SJCRH30 (cell line): ENCODE results near the gene OLFML2A. TPM values are rescaled to one million over a fixed set of nuclear protein-coding genes. Genes with fewer than 3 reads are reported as not detected.
"Not testable (repeated sequence)": the region's sequence is repeated elsewhere in the genome, so short reads cannot be mapped to it uniquely, and the experiment has no call there.

Experiments used
- DNase-seq, 2 experiments: peaks; one replicate each; pipeline ENCODE4 v3.0.0-alpha.2; 2015 to 2020
- H3K27ac ChIP-seq: fragments of 250-450 bp; sonication (Bioruptor Pico); 2 replicates; pipeline ENCODE4 v1.5.1; 2020; ENCODE audit warnings: mild to moderate bottlenecking, moderate library complexity
- H3K27me3 ChIP-seq: fragments of 250-450 bp; sonication (Bioruptor Pico); 2 replicates; pipeline ENCODE4 v1.5.1; 2020; ENCODE audit warnings: mild to moderate bottlenecking, moderate library complexity
- H3K36me3 ChIP-seq: fragments of 250-450 bp; sonication (Bioruptor Pico); 2 replicates; pipeline ENCODE4 v1.5.1; 2020; ENCODE audit warnings: mild to moderate bottlenecking, moderate library complexity
- H3K4me1 ChIP-seq: fragments of 250-450 bp; sonication (Bioruptor Pico); 2 replicates; pipeline ENCODE4 v1.5.1; 2020; ENCODE audit warnings: mild to moderate bottlenecking, moderate library complexity
- H3K4me3 ChIP-seq: fragments of 250-450 bp; sonication (Bioruptor Pico); 2 replicates; pipeline ENCODE4 v1.5.1; 2020; ENCODE audit warnings: mild to moderate bottlenecking, moderate library complexity
- H3K9me3 ChIP-seq: fragments of 250-450 bp; sonication (Bioruptor Pico); replicated peaks from 2 replicates; pipeline ENCODE4 v1.5.1; 2020; ENCODE audit warnings: mild to moderate bottlenecking, moderate library complexity
- total RNA-seq: library from RNA; depleted of rRNA; stranded (reverse); fragments of >200 nt; shearing (Covaris generic); gene quantifications from 2 replicates; pipeline ENCODE4 v1.2.3, GENCODE V29; 2014

The OLFML2A gene
- total RNA-seq, 1 experiment from 2014 or later = 13.4 TPM

DNA sequence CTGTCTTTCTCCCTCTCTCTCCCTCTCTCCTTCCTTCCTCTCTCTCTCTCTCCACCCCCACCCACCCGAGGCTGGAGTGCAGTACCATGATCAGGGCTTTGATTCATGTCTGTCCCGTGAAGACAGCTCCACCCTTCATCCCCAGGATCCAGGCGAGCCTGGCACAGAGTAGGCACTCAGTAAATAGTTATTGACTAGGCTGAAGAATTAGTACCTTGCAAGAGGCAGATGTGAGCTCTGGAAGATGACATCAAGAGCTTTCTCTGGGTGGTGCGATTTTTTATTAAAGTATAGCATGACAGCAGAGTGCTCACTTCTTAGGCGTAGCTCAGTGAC lies 52.4 kb downstream of the OLFML2A start:
- H3K9me3 ChIP-seq = no peaks in the 10 kb centered on the region
- no peak overlapping the region for H3K4me3 ChIP-seq

DNA sequence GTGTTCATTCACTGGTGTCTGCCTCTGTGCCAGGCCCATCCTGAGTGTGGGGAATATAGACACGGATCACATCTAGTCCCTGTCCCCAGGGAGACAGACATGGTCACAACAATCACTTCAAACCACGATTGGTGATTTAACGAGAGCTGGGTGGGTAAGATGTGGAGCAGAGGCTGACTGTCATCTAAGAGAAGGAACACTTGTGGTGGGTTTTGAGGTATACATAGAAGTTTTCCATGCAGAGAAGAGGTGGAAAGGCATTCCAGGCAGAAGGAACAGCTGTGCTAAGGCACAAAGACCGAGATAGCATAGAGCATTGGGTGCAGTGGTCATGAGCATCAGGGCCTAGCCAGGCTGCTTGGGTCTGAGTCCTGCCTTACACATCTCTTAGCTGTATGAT lies 53.7 kb downstream of the OLFML2A start:
- no peak overlapping the region for H3K27ac ChIP-seq
- no peak for DNase-seq
- no peaks in the 10 kb centered on the region for H3K36me3 ChIP-seq
- no peaks in the 10 kb centered on the region for H3K27me3 ChIP-seq
- H3K4me1 ChIP-seq = peaks cover 39% of the 10 kb centered on the region
- H3K4me3 ChIP-seq = no peak overlapping the region
- H3K9me3 ChIP-seq = no peaks in the 10 kb centered on the region

More for the DNA sequence above, 52.4 kb downstream of the OLFML2A start:
- peaks cover 27% of the 10 kb centered on the region for H3K4me1 ChIP-seq
- no peaks in the 10 kb centered on the region for H3K27me3 ChIP-seq
- no peak for DNase-seq
- no peak overlapping the region for H3K27ac ChIP-seq
- no peaks in the 10 kb centered on the region for H3K36me3 ChIP-seq

DNA sequence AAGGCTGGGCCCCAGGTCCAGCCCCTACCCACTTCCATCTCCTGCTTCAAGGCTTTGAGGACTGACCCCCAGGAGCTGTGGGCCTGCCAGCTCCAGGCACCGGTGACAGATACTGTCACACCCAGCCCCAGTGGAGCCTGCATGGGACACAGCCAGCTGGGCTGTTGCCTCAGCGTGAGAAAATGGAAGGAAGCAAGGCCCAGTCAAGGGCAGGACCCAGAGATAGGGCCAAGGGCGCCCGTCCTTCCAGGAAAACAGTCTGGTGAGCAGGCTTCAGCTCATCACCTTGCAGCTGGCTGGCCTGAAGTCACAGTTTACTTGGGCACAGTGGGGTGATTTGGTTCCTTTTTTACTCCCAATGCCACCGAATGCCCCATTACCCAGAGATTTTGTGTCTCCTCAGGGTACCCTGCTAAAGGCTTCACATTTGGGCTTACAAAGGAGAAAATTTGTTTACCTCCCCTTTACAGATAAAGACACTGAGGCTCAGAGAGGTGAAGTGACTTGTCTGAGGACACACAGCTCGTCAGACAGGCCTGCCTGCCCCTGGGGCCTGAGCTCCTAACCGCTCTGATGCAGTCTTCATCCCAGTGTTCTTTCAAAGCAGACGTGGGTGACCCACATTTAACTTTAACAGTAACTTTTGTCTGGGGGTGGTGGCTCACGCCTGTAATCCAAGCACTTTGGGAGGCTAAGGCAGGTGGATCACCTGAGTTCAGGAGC lies 54.9 kb downstream of the OLFML2A start:
- Histone ChIP-seq H3K36me3 (no peaks in the 10 kb centered on the region), H3K27me3 (no peaks in the 10 kb centered on the region), H3K4me3 (no peak overlapping the region), H3K4me1 (peaks cover 39% of the 10 kb centered on the region), H3K9me3 (no peaks in the 10 kb centered on the region), H3K27ac (peak overlapping the region; percentile 41)
- no peak for DNase-seq

DNA sequence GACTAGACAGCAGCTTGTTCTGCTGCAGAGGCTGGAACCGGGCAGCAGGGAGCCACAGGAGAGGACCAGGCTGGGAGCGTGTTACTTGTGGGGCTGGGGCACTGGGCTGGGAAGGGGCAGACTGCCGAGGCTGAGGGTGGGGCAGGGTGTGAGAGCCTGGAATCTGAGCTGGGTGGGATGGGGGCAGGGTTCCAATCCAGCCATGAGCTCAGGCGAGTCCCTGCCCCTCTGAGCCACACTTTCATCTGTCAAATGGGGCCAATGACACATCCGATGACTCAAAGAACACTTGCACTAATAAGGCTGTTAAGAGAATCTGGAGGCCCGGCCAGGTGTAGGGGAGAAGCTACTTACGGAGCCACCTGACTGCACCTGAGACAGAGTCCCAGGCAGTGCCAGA lies 57.7 kb downstream of the OLFML2A start:
- peaks cover 38% of the 10 kb centered on the region for H3K4me1 ChIP-seq
- no peaks in the 10 kb centered on the region for H3K27me3 ChIP-seq
- H3K36me3 ChIP-seq = no peaks in the 10 kb centered on the region
- H3K9me3 ChIP-seq = no peaks in the 10 kb centered on the region
- H3K4me3 ChIP-seq = 0 out of 2 replicates have a peak overlapping the region, but pooled peaks have one; percentile 13
- peak; percentile 53 to 55 for DNase-seq
- peak overlapping the region; percentile 27 for H3K27ac ChIP-seq

DNA sequence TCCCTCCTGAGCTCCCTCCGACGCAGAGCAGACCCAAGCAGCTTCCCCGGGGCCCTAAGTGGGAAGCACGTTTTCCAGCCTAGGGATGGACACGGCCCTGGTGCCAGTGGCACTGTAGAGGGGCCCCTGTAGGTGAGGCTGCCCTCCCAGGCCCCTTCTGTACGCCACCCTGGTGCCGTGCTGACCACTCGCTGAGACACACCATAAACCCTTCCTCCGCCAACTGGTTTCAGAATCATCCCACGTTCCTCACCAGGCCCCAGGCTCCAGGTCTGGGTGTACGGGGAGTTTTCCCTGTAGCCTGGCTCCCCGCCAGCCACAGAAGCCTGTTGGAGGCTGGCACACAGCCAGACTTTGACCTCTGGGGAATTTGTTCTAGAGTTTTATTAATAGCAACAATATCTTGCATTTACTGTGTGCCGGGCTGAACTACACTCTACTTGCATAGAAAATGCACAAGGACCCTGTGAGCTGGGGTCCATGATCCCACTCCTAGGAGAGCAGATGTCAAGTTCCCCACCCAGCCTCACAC lies 58.2 kb downstream of the OLFML2A start:
- Histone ChIP-seq H3K4me1 (peaks cover 39% of the 10 kb centered on the region), H3K36me3 (no peaks in the 10 kb centered on the region), H3K27ac (peak overlapping the region; percentile 27), H3K27me3 (no peaks in the 10 kb centered on the region), H3K9me3 (no peaks in the 10 kb centered on the region), H3K4me3 (peak overlapping the region; percentile 13; the same call in 1 of the 2 replicates)
- peak; percentile 93 to 96 for DNase-seq

DNA sequence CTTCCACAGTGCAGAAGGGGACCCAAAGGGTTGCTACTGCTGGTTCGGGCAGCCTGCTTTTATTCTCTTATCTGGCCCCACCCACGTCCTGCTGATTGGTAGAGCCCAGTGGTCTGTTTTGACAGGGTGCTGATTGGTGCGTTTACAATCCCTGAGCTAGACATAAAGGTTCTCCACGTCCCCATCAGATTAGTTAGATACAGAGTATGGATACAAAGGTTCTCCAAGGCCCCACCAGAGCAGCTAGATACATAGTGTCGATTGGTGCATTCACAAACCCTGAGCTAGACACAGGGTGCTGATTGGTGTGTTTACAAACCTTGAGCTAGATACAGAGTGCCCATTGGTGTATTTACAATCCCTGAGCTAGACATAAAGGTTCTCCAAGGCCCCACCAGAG lies 61.2 kb downstream of the OLFML2A start:
- not testable (repeated sequence) for DNase-seq, H3K36me3 ChIP-seq, H3K9me3 ChIP-seq, H3K27ac ChIP-seq, H3K27me3 ChIP-seq, H3K4me3 ChIP-seq
- peaks cover 35% of the 10 kb centered on the region for H3K4me1 ChIP-seq

DNA sequence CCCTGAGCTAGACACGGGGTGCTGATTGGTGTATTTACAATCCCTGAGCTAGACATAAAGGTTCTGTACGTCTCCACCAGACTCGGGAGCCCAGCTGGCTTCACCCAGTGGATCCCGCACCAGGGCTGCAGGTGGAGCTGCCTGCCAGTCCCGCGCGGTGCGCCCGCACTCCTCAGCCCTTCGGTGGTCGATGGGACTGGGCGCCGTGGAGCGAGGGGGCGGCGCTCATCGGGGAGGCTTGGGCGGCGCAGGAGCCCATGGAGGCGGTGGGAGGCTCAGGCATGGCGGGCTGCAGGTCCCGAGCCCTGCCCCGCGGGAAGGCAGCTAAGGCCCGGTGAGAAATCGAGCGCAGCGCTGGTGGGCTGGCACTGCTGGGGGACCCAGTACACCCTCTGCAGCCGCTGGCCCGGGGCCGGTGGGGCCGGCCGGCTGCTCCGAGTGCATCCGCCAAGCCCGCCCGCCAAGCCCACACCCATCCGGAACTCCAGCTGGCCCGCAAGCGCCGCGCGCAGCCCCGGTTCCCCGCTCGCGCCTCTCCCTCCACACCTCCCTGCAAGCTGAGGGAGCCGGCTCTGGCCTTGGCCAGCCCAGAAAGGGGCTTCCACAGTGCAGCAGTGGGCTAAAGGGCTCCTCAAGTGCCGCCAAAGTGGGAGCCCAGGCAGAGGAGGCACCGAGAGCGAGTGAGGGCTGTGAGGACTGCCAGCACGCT lies 61.8 kb downstream of the OLFML2A start:
- DNase-seq, H3K27ac ChIP-seq: not testable (repeated sequence)
- peaks cover 34% of the 10 kb centered on the region for H3K4me1 ChIP-seq

DNA sequence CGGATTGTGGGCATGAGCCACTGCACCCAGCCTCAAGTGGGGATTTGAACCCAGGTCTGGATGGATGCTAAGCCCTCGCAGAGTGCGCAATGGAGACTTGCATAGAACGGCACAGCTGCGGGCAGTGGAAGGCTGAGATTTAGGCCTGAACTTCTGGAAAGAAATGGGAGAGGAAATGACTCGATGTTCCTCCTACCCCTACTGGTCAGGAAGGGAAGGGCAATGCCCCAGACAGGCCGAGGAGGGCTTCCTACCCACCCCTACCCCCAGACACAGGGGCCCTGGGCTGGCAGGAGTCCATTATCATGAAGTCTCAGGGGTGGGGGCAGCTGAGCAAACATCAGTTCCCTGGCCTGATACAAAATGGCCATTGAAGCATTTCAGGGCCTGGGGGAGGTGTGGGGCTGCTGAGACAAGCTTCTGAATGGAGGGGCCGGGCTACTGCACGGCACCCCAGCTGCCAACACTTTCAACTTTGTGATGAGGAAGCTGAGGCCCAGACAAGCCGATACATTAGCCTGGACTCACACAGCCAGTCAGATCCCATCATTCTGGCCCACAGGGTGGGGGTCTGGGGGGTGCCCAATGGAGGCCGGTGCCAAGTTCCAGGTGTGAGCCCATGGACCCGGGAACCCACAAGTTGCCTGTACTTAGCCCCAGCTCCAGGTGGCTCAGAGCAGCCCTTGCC lies 62.8 kb downstream of the OLFML2A start:
- Histone ChIP-seq H3K27ac (peak overlapping the region; percentile 93), H3K4me3 (peak overlapping the region; percentile 3; the same call in 1 of the 2 replicates), H3K36me3 (no peaks in the 10 kb centered on the region), H3K4me1 (peaks cover 28% of the 10 kb centered on the region), H3K9me3 (no peaks in the 10 kb centered on the region), H3K27me3 (no peaks in the 10 kb centered on the region)
- peak; percentile 99 for DNase-seq

More for the DNA sequence above, 61.8 kb downstream of the OLFML2A start:
- not testable (repeated sequence) for H3K4me3 ChIP-seq, H3K27me3 ChIP-seq, H3K36me3 ChIP-seq, H3K9me3 ChIP-seq

DNA sequence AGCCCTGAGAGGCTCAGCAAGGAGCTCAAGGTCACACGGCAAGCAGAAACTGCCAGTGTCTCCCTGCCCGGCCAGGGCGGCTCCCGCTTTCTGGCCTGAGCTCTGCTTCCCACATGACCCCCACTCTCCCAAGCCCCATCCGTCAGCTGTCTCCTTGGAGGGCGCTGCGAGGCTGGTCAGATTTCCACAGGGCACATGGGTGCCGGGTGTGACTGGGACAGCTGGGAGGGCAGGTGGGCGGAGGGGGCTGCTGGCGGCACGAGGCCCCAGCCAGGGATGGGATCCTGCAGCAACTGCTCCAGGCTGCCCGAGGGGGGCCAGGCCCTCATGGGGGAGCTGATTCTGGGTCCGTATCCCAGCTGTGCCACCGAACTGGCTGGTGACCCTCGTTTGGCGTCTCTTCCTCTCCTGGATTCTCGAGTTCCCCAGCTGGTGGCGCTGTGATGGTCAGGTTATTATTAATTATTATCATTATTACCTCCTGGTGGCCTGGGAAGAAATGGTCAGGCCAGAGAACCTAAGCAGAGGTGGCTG lies 63.4 kb downstream of the OLFML2A start:
- Histone ChIP-seq H3K9me3 (no peaks in the 10 kb centered on the region), H3K36me3 (no peaks in the 10 kb centered on the region), H3K4me1 (peaks cover 22% of the 10 kb centered on the region), H3K4me3 (peak overlapping the region; percentile 3; the same call in 1 of the 2 replicates), H3K27me3 (no peaks in the 10 kb centered on the region), H3K27ac (peak overlapping the region; percentile 93)
- peak; percentile 99 for DNase-seq

DNA sequence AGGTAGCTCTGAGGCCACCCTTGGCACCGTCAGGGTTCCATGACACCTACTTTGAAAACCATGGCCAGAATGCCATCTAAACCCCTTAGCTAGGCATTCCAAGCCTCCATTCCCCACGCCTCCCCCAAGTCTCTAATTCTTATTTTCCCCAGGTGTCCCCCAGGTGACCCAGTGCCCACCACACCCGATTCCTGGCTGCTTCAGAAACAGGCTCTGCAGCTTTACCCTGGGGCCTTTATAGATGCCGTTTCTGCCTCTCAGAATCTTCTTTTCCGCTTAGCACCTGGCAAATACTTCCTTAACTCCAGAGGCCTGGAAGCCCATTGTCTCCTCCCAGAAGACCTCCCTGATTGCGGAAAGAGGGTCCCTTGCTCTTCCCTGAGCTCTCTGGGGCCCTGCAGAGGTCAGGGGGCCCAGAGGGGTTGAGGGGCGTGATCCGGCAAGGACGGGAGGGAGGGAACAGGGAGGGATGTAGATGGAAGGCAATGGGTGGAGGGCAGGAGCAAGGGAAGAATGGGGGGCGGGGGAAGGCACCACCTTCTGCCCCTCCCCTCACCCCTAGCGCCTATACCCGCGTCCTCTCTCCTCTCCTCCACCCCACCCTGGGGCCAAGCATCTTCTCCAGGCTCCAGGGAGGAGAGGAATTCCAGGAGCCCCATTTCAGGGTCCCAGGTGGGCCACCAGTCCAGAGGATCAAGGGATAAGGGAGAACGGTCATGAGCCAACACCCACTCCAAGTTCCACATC lies 64.3 kb downstream of the OLFML2A start:
- Histone ChIP-seq H3K4me1 (peaks cover 26% of the 10 kb centered on the region), H3K27ac (peak overlapping the region; percentile 93), H3K36me3 (no peaks in the 10 kb centered on the region), H3K27me3 (no peaks in the 10 kb centered on the region), H3K9me3 (no peaks in the 10 kb centered on the region), H3K4me3 (no peak overlapping the region)
- DNase-seq = peak in 1 of 2 experiments; percentile 21

DNA sequence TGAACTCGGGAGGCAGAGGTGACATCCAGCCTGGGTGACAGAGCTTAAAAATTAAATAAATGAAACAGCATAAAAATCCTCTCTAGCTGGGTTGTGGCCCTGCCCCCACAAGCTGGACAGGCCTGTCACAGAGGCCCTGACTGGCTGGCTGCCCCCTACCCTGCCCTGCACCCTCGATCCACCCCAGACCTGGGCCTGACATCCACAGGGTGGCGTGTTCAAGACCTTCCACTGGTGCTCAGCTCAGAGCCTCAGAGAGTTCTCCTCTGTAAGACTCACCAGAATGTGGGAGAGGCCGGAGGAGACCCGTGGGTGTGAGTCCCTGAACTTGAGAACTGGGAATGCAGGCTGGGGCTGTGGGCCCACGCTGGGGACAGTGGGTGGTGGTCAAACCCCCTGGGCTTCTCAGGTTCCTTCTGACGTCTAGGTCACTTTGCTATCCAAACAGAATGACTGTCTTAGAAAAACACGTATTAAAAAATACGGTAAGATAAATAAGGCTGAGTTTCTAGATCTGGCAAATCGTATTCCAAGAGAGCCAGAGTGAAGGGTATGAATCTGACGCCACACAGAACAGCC lies 66.6 kb downstream of the OLFML2A start:
- Histone ChIP-seq H3K27ac (no peak overlapping the region), H3K27me3 (no peaks in the 10 kb centered on the region), H3K4me1 (peaks cover 29% of the 10 kb centered on the region), H3K4me3 (no peak overlapping the region), H3K36me3 (no peaks in the 10 kb centered on the region), H3K9me3 (no peaks in the 10 kb centered on the region)
- no peak for DNase-seq

DNA sequence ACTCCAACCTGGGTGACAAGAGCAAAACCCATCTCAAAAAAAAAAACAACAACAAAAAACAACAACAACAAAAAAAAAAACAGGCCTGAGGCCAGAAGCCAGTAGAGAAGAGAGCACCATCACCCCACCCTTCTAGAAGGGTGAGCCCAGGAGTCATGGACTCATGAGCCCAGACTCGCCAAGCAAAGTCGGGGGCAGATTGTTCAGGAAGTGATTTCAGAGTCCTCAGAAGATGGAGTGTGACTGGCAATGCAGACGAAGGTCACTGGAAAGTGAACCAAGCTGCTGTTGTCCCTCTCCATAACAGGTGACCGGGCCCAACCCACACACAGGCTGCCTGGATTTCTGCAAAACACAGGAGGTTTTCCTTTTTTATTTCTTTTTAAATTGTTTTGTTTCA lies 67.4 kb downstream of the OLFML2A start:
- DNase-seq = peak in 1 of 2 experiments; percentile 11
- H3K4me1 ChIP-seq = peaks cover 26% of the 10 kb centered on the region
- no peak overlapping the region for H3K4me3 ChIP-seq
- no peaks in the 10 kb centered on the region for H3K9me3 ChIP-seq
- no peaks in the 10 kb centered on the region for H3K36me3 ChIP-seq
- H3K27me3 ChIP-seq = no peaks in the 10 kb centered on the region
- no peak overlapping the region for H3K27ac ChIP-seq

DNA sequence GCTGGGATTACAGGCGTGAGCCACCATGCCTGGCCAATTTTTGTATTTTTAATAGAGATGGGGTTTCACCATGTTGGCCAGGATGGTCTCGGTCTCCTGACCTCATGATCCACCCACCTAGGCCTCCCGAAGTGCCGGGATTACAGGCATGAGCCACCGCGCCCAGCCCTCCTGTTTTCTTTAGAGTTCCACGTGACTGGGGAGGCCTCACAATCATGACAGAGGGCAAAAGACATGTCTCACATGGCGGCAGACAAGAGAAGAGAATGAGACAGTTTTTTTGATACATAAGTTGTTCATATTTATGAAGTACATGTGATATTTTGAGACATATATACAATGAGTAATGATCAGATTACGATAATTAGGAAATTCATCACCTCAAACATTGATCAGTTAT lies 69.5 kb downstream of the OLFML2A start:
- not testable (repeated sequence) for H3K4me3 ChIP-seq, H3K36me3 ChIP-seq

DNA sequence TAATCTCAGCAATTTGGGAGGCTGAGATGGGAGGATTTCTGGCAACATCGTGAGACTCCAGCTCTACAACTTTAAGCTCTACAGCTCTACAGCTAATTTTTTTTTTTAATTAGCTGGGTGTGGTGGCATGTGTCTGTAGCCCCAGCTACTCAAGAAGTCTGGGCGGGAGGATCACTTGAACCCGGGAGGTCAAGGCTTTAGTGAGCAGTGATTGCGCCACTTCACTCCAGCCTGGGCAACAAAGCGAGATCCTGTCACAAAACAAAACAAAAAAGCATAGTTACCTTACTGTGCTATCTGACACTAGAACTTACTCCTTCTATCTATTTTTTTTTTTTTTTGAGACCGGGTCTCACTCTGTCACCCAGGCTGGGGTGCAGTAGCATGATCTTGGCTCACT lies 70.0 kb downstream of the OLFML2A start:
- no peak overlapping the region for H3K4me3 ChIP-seq

More for the DNA sequence above, 69.5 kb downstream of the OLFML2A start:
- not testable (repeated sequence) for H3K9me3 ChIP-seq, H3K27ac ChIP-seq, DNase-seq, H3K27me3 ChIP-seq
- peaks cover 17% of the 10 kb centered on the region for H3K4me1 ChIP-seq

More for the DNA sequence above, 70.0 kb downstream of the OLFML2A start:
- peaks cover 17% of the 10 kb centered on the region for H3K4me1 ChIP-seq
- no peaks in the 10 kb centered on the region for H3K9me3 ChIP-seq
- H3K27ac ChIP-seq = no peak overlapping the region
- no peak for DNase-seq
- H3K36me3 ChIP-seq = no peaks in the 10 kb centered on the region
- no peaks in the 10 kb centered on the region for H3K27me3 ChIP-seq
